ENCODE data around the gene DENND5A. TPM values are rescaled to one million over a fixed set of nuclear protein-coding genes. Genes with fewer than 3 reads are reported as not detected.
A peak's percentile ranks its signal among the peaks of the same experiment; 100 is the strongest.

DENND5A gene
- total RNA-seq, 4 donors from 2014 or later = 6.1 to 67.7 (median 23.2) TPM

GRCh38 chr11:9139628-9140357 lies 125.4 kb downstream of the DENND5A start:
- no peak overlapping the region for H3K27ac ChIP-seq
- H3K4me3 ChIP-seq = no peak overlapping the region
- no peaks in the 10 kb centered on the region for H3K4me1 ChIP-seq
- peaks cover 0 to 31% (median 0%) of the 10 kb centered on the region in 3 donors for H3K36me3 ChIP-seq
- TF ChIP-seq, protein P1, sequence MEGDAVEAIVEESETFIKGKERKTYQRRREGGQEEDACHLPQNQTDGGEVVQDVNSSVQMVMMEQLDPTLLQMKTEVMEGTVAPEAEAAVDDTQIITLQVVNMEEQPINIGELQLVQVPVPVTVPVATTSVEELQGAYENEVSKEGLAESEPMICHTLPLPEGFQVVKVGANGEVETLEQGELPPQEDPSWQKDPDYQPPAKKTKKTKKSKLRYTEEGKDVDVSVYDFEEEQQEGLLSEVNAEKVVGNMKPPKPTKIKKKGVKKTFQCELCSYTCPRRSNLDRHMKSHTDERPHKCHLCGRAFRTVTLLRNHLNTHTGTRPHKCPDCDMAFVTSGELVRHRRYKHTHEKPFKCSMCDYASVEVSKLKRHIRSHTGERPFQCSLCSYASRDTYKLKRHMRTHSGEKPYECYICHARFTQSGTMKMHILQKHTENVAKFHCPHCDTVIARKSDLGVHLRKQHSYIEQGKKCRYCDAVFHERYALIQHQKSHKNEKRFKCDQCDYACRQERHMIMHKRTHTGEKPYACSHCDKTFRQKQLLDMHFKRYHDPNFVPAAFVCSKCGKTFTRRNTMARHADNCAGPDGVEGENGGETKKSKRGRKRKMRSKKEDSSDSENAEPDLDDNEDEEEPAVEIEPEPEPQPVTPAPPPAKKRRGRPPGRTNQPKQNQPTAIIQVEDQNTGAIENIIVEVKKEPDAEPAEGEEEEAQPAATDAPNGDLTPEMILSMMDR (IDR thresholded peaks at IDR 0.05) = no peak
- no peak for TF ChIP-seq POLR2A (IDR thresholded peaks at IDR 0.05)
- no peak for DNase-seq
- no peaks in the 10 kb centered on the region for H3K27me3 ChIP-seq
- H3K9me3 ChIP-seq = no peaks in the 10 kb centered on the region

DNA sequence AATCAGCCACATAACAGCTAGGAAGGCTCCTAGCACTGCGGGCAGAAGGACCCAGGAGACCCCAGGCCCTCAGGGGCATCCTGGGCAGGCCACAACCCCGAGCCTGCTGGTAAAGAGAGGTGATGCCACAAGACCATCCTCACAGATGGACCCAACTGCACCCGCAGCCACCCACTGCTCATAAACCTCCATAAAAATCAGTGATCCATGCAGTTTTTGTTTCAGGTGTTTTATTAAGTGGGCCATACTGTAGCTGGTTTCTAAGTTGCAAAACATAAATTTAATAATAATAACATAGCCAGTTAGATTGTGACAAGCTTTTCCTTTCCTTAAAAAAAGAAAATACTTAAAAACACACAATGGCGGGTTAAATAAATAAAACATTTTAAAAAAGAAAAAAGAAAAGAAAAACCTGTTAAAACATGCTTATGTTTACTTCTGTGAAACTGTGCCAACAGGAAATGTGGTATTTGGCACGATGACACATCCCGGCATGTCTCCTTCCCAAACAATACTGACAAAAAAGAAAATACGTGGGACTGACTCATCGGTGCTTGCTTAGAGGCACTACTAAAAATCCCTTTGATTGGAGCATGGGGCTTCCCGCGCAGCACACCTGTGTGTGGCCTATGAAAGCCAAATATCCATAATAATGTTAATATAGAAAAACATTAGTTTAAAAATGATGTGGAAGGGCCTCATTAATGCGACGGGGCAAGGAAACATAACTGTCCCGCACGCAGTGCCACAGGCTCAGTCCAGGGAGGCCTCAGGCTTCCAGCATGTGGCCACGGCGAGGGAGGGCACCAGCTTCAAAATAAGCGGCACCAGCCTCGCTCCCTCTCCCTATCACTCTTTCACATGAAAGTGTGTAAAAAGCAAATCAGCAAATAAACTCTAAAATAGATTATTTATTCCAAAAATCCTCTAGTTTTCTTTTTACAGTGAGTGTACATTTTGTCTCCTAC lies 126.3 kb downstream of the DENND5A start:
- H3K9me3 ChIP-seq = no peaks in the 10 kb centered on the region
- no peak for DNase-seq
- no peak for TF ChIP-seq POLR2A (IDR thresholded peaks at IDR 0.05)
- no peaks in the 10 kb centered on the region for H3K27me3 ChIP-seq
- peaks cover 0 to 23% (median 0%) of the 10 kb centered on the region in 3 donors for H3K36me3 ChIP-seq
- no peak overlapping the region for H3K4me3 ChIP-seq
- H3K4me1 ChIP-seq = no peaks in the 10 kb centered on the region
- H3K27ac ChIP-seq = peak overlapping the region in 1 of 4 donors; percentile 6

DNA sequence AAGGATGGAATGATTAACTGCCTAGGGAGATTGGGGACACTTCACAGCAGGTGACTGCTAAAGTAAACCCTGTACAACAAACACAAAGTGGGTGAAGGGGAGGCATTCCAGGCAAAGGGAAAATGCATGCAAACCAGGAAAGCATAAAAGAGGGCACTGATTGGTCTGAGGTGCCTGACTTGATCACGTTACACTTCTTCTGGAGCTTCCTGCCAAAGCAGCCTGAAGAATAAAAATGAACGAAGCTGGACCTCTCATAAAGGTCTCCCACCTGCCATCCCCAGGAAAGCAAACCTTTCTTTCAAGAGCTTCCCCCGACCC lies 127.1 kb downstream of the DENND5A start:
- no peaks in the 10 kb centered on the region for H3K9me3 ChIP-seq
- peaks cover 0 to 17% (median 0%) of the 10 kb centered on the region in 3 donors for H3K36me3 ChIP-seq
- H3K27me3 ChIP-seq = no peaks in the 10 kb centered on the region
- no peak for DNase-seq
- no peak overlapping the region for H3K27ac ChIP-seq
- no peak overlapping the region for H3K4me3 ChIP-seq
- TF ChIP-seq, protein P1 (IDR thresholded peaks at IDR 0.05) = no peak
- no peak for TF ChIP-seq POLR2A (IDR thresholded peaks at IDR 0.05)
- H3K4me1 ChIP-seq = no peaks in the 10 kb centered on the region

- Histone ChIP-seq H3K27me3 (no peaks in the 10 kb centered on the region), H3K27ac (no peak overlapping the region), H3K9me3 (no peaks in the 10 kb centered on the region), H3K4me3 (no peak overlapping the region), H3K36me3 (peaks cover 0 to 12% (median 0%) of the 10 kb centered on the region in 3 donors), H3K4me1 (no peaks in the 10 kb centered on the region)
- TF ChIP-seq, protein P1 (IDR thresholded peaks at IDR 0.05) = peak; percentile 52 to 94 (median 90)
- TF ChIP-seq POLR2A (IDR thresholded peaks at IDR 0.05) = no peak
- peak; percentile 57 to 87 (median 85) for DNase-seq
These were observed 127.6 kb downstream of the DENND5A start for GRCh38 chr11:9137293-9138132.

DNA sequence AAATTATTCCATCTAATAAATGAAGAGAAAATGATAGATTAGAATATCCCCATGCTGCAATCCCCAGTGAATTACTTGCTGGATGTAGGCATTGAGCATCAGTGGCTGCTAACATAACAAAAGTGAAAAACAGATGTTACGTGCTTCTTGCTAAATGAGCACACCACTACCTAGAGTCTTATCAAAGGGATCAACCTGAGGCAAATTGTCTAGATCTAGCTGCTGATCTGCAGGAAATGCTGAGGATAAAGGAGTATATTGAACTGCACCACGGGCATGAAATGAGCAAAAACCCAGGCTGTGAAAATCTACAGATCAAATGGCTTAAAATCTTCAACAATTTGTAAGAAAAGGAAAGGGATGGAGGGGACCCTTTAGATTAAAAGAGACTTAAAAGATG lies 128.4 kb downstream of the DENND5A start:
- DNase-seq = no peak
- Histone ChIP-seq H3K4me1 (no peaks in the 10 kb centered on the region), H3K27ac (no peak overlapping the region), H3K9me3 (no peaks in the 10 kb centered on the region), H3K4me3 (no peak overlapping the region), H3K27me3 (no peaks in the 10 kb centered on the region), H3K36me3 (peaks cover 0 to 12% (median 0%) of the 10 kb centered on the region in 3 donors)
- TF ChIP-seq POLR2A (IDR thresholded peaks at IDR 0.05) = no peak
- TF ChIP-seq, protein P1 (IDR thresholded peaks at IDR 0.05) = no peak

Measured in Peyer's patch (tissue), 4 donors.